Coronary artery (tissue), 2 donors: Measurements from ENCODE around the gene ELAC2.

Source experiments
- DNase-seq: peaks from one replicate; pipeline ENCODE4 v3.0.0-alpha.2; 2017; ENCODE audit warnings: low spot score
- H3K27ac ChIP-seq, 2 donors: fragments of 200-600 bp; sonication (generic); one replicate each; pipeline ENCODE4 v1.5.1; 2016 to 2019
- H3K4me3 ChIP-seq: fragments of 200-600 bp; sonication (generic); 2 replicates; pipeline ENCODE4 v1.5.1; 2016; ENCODE audit warnings: mild to moderate bottlenecking, moderate library complexity
- TF ChIP-seq, protein P1 (sequence below): fragments of 200-600 bp; sonication (generic); IDR thresholded peaks from one replicate; pipeline ENCODE4 v1.5.1; 2019; ENCODE audit warnings: antibody characterized with exemption

Gene ELAC2

DNA sequence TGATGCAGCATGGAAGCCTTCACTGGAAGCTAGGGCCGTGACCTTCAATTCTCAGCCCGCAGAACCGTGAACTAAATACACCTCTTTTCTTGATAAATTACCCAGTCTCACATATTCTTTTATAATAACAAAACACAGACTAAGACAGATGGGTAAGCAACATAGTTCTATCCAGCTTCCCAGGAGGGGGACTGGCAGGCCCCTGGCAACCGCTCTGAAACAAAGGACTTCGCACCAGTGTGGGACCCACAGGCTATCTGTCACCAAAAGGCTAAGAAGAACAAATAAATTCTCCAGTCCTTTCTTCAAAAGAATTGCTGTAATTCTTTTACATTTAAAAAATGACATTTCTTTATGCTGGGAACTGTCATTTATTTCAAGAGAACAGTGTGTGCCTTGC lies 19.0 kb downstream of the ELAC2 start:
- H3K27ac ChIP-seq: no peak overlapping the region
- DNase-seq: no peak
- TF ChIP-seq, protein P1, sequence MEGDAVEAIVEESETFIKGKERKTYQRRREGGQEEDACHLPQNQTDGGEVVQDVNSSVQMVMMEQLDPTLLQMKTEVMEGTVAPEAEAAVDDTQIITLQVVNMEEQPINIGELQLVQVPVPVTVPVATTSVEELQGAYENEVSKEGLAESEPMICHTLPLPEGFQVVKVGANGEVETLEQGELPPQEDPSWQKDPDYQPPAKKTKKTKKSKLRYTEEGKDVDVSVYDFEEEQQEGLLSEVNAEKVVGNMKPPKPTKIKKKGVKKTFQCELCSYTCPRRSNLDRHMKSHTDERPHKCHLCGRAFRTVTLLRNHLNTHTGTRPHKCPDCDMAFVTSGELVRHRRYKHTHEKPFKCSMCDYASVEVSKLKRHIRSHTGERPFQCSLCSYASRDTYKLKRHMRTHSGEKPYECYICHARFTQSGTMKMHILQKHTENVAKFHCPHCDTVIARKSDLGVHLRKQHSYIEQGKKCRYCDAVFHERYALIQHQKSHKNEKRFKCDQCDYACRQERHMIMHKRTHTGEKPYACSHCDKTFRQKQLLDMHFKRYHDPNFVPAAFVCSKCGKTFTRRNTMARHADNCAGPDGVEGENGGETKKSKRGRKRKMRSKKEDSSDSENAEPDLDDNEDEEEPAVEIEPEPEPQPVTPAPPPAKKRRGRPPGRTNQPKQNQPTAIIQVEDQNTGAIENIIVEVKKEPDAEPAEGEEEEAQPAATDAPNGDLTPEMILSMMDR: no peak
- no peak overlapping the region for H3K4me3 ChIP-seq

DNA sequence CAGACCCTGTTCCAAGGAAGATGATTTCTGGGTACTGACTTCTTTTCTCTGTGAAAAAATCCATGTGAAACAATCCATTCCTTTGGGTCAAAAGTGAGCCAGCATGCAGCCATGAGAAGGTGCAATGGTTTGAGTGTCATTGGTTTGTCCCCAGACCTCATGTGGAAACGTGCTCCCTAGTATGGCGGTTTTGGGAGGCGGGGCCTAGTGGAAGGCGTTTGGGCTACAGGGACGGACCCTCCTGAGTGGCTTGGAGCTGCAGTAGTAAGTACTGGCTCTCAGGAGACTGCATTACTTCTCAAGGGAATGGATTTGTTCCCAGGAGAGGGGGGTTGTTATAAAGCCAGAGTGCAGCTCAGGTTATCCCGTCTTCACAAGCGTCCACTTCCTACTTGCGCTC lies 19.4 kb downstream of the ELAC2 start:
- no peak for DNase-seq
- Histone ChIP-seq H3K27ac (no peak overlapping the region), H3K4me3 (no peak overlapping the region)
- TF ChIP-seq, protein P1: no peak

DNA sequence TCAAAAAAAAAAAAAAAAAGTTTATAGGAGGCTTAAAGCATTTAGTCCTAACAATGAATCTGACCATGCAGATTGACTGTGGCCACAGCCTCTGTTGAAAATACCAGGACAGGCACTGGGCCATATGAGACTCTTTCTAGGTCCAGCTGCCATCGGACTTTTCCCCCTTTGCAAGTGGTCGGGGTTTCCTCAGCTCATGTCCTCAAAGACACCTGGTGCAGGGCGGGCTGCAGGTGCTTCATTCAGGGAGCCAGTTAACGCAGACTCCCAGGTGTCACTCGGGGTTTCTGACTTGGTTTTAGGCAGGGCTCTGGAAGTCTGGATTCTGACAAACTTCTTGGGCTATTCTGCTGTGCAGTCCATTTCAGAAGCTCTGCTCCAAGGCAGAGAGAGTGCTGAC lies 20.9 kb downstream of the ELAC2 start:
- Histone ChIP-seq H3K4me3 (no peak overlapping the region), H3K27ac (no peak overlapping the region)
- TF ChIP-seq, protein P1: no peak
- DNase-seq: no peak

DNA sequence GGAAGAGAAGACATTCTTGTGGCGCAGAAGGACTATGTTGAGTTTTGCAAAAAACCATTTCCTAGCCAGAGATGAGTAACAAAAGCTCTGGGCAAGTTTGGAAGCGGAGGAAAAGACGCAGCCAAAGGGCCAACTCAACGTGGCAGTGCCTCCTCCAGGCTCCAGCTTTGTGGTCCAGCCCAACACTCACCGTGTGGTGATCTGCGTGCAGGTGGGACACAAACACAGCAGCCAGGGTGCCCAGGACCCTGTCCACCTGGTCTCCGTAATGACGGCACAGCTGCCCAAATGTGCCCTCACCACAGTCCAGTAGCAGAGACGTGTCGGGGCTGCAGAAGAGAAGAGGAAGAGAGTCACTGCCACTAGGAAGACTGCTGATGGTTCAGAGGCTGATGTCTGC lies 21.5 kb downstream of the ELAC2 start:
- Histone ChIP-seq H3K4me3 (no peak overlapping the region), H3K27ac (no peak overlapping the region)
- DNase-seq: no peak
- TF ChIP-seq, protein P1: no peak

DNA sequence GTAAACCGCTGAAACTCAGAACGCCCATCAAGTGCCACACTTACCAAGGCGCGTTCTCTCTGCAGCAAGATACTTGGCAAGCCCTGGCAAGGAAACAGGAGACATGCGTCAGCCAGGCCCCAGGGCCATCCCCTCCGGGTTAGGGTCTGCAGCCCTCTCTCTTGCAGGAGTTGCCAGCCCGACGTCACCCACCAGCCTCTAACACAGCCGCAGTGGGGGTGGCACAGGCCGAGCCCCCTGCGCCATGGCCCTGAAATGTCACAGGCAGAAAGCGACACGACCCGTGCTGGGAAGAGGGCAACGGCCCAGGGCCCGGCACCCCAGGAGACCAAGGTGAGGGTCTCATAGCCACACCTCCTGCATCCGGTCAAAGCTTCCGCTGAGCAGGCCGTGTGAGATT lies 21.9 kb downstream of the ELAC2 start:
- Histone ChIP-seq H3K4me3 (no peak overlapping the region), H3K27ac (no peak overlapping the region)
- TF ChIP-seq, protein P1: no peak
- DNase-seq: no peak

DNA sequence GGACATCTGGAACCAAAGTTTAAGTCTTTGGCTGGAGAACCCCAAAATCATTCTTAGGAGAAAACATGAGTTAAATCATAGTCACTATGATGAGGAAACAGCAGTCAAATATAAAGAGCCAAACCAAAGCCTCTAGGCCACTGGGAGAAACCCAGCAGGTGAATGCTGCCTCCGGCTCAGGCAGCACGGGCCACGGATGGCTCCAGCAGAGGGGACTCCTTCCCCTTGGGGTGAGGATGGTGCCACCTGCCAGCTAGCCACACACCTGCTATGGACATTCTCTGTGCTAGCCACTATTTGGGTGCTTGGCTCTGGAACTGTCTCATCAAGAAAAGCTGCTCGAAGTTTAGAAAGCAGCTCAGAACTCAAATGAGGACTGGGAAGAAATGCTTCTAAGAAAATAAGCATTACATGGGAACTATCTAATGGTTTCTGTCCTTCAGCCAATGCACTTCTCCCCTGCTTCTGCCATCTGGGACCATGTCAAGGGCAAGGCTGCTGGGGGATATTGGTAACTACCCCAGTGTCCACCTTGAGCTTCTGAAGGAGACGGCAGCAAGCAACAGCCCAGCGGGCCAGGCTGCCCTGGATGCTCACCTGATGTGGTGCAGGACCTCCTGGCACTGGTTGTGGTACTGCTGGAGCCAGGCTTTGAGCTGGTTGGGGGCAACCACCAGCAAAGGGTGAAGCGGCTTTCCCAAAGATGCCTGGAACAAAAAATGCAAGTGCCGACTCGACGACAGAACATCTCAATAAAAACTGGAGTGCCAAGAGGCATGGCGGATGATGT lies 22.5 kb downstream of the ELAC2 start:
- TF ChIP-seq, protein P1: no peak
- no peak overlapping the region for H3K27ac ChIP-seq
- H3K4me3 ChIP-seq: no peak overlapping the region
- no peak for DNase-seq

DNA sequence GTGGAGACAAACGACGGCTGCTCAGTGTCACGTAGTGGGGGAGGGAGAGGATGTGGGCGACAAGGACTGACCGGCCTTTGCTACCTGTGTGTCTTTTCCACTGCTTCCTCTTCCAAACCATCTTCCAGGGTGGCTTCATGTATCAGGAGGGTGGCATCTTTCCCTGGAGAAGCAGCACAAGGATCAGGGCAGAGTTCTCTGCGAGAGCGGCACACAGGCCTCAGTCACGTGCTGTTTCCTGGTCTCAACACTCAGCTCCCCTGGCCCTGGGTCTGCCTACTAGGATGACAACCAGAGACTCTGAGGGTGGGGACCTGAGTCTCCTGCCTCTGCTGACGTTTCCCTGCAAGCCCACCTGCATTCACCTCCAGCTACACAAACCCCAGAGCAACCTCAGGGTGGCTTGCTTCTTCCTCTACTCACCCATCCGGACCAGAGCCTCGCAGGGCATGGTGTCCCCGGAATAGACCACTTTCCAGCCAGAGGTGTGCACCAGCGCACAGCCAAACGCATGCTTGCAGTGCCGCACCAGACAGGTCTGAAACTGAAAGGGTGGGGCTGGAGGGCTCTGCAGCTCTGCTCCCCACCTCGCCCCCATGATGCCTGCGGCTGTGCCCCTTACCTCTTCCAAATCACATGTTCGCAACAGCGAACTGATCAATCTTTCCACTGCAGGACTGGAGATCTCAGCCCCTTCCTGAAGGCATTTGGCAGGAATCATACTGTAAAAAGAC lies 23.3 kb downstream of the ELAC2 start:
- Histone ChIP-seq H3K4me3 (no peak overlapping the region), H3K27ac (no peak overlapping the region)
- TF ChIP-seq, protein P1: no peak
- DNase-seq: no peak
